GM23338 (cell line): ENCODE results near the gene SCNN1A.

ENCODE experiments used
- CREB1 ChIP-seq: fragments of 250-450 bp; sonication (Bioruptor Pico); IDR thresholded peaks from 2 replicates; pipeline ENCODE4 v1.5.0; 2020; ENCODE audit warnings: low read depth, mild to moderate bottlenecking, moderate library complexity
- CTCF ChIP-seq, 2 experiments: fragments of 200-600 bp in 1 of 2; sonication (generic) in 1 of 2; conservative IDR thresholded peaks; 2 replicates each; pipeline versions ENCODE4 v1.5.1 to v1.6.1; 2016 to 2017; ENCODE audit warnings: antibody characterized with exemption in 2 of 2, low read depth in 2 of 2, mild to moderate bottlenecking in 2 of 2, moderate library complexity in 1 of 2
- ETS1 ChIP-seq: IDR thresholded peaks from 2 replicates; pipeline ENCODE4 v1.6.1; 2016; ENCODE audit warnings: antibody characterized with exemption
- EZH2 ChIP-seq: fragments of 200-600 bp; sonication (generic); IDR thresholded peaks from one replicate; pipeline ENCODE4 v1.8.0; 2017; ENCODE audit warnings: antibody characterized with exemption, mild to moderate bottlenecking, low read depth; ENCODE audit not compliant: unreplicated experiment
- EZH2phosphoT487 ChIP-seq: fragments of 200-600 bp; sonication (generic); IDR thresholded peaks from one replicate; pipeline ENCODE4 v1.8.1; 2018; ENCODE audit warnings: antibody characterized with exemption; ENCODE audit not compliant: unreplicated experiment
- JUNB ChIP-seq: IDR thresholded peaks from one replicate; pipeline ENCODE4 v1.6.1; 2016; ENCODE audit warnings: antibody characterized with exemption; ENCODE audit not compliant: unreplicated experiment
- NANOG ChIP-seq: IDR thresholded peaks from 2 replicates; pipeline ENCODE4 v1.6.1; 2016; ENCODE audit warnings: antibody characterized with exemption, borderline replicate concordance
- POLR2AphosphoS5 ChIP-seq: IDR thresholded peaks from 2 replicates; pipeline ENCODE4 v1.6.1; 2016; ENCODE audit warnings: antibody characterized with exemption, low read depth
- REST ChIP-seq: IDR thresholded peaks from one replicate; pipeline ENCODE4 v1.6.1; 2018; ENCODE audit warnings: antibody characterized with exemption; ENCODE audit not compliant: unreplicated experiment
- STAT1 ChIP-seq: IDR thresholded peaks from one replicate; pipeline ENCODE4 v1.6.1; 2016; ENCODE audit warnings: antibody characterized with exemption; ENCODE audit not compliant: unreplicated experiment
- ZNF331 ChIP-seq: fragments of 250-450 bp; sonication (Bioruptor Pico); IDR thresholded peaks from 2 replicates; pipeline ENCODE4 v1.5.0; 2020; ENCODE audit warnings: low read depth, mild to moderate bottlenecking, moderate library complexity

- no peak for TF ChIP-seq EZH2
- no peak for TF ChIP-seq EZH2phosphoT487
- TF ChIP-seq CTCF (conservative IDR thresholded peaks at IDR 0.05; ENCODE audit: low read depth in 2 of 2) = no peak
- TF ChIP-seq CREB1 (CRISPR knock-in tag) = no peak
- no peak for TF ChIP-seq POLR2AphosphoS5
- TF ChIP-seq REST = no peak
- TF ChIP-seq JUNB = no peak
- TF ChIP-seq ZNF331 = no peak
- TF ChIP-seq ETS1 = no peak
- TF ChIP-seq STAT1 = no peak
- TF ChIP-seq NANOG = no peak
Observed at GRCh38 chr12:6334940-6335450, 40.4 kb downstream of the SCNN1A start.
